Activated CD8-positive, alpha-beta T cell treated with anti-CD3 and anti-CD28 coated beads for 36 hours (primary cell): Measurements from ENCODE around the gene GTF2H4. TPM values are rescaled to one million over a fixed set of nuclear protein-coding genes. Genes with fewer than 3 reads are reported as not detected.
A peak's percentile ranks its signal among the peaks of the same experiment; 100 is the strongest.

ENCODE experiments used
- ATAC-seq: fragments of 200-7000 bp; cut with Tn5 transposase; one replicate; pipeline ENCODE4 v1.10.0; 2021; ENCODE audit warnings: mild to moderate bottlenecking, moderate library complexity
- CTCF ChIA-PET: fragments of 350-600 bp; sonication (Branson Sonifier 250); formaldehyde crosslinking; loops from one replicate; lab custom pipeline; 2021; ENCODE audit warnings: antibody characterized with exemption; lab: Charles Lee
- POLR2A ChIA-PET: fragments of 350-600 bp; sonication (Branson Sonifier 250); formaldehyde crosslinking; loops from one replicate; lab custom pipeline; 2021; ENCODE audit warnings: antibody characterized with exemption; lab: Charles Lee
- DNase-seq: peaks from one replicate; pipeline ENCODE4 v3.0.0-alpha.2; 2020
- H3K27ac Mint-ChIP-seq: one replicate; pipeline ENCODE4 v1.8.0; 2021; ENCODE audit warnings: mild to moderate bottlenecking, mixed read lengths
- H3K27me3 Mint-ChIP-seq: one replicate; pipeline ENCODE4 v1.8.0; 2021; ENCODE audit warnings: mixed read lengths
- H3K36me3 Mint-ChIP-seq: one replicate; pipeline ENCODE4 v1.8.0; 2021; ENCODE audit warnings: low read depth, mixed read lengths
- H3K4me1 Mint-ChIP-seq: one replicate; pipeline ENCODE4 v1.8.0; 2021; ENCODE audit warnings: low read depth, mixed read lengths
- H3K4me3 Mint-ChIP-seq: one replicate; pipeline ENCODE4 v1.8.0; 2021; ENCODE audit warnings: mild to moderate bottlenecking, moderate library complexity, mixed read lengths
- H3K9me3 Mint-ChIP-seq: one replicate; pipeline ENCODE4 v1.8.0; 2021; ENCODE audit warnings: mixed read lengths
- intact Hi-C: fragments of 100-400 bp; cut with micrococcal nuclease; formaldehyde crosslinking; loops from one replicate; pipeline ENCODE4 v1.10.0; 2022
- total RNA-seq, 2 experiments: library from RNA; stranded (reverse); gene quantifications; one replicate each; pipeline ENCODE4 v1.2.3, GENCODE V29; 2021
- TF ChIP-seq, protein P1 (sequence below): fragments of 200-600 bp; IDR thresholded peaks from one replicate; pipeline ENCODE4 v1.8.0; 2022; ENCODE audit warnings: antibody characterized with exemption, mild to moderate bottlenecking

The GTF2H4 gene
- total RNA-seq, 2 experiments from 2014 or later, result 37.1 to 41.9 TPM

DNA sequence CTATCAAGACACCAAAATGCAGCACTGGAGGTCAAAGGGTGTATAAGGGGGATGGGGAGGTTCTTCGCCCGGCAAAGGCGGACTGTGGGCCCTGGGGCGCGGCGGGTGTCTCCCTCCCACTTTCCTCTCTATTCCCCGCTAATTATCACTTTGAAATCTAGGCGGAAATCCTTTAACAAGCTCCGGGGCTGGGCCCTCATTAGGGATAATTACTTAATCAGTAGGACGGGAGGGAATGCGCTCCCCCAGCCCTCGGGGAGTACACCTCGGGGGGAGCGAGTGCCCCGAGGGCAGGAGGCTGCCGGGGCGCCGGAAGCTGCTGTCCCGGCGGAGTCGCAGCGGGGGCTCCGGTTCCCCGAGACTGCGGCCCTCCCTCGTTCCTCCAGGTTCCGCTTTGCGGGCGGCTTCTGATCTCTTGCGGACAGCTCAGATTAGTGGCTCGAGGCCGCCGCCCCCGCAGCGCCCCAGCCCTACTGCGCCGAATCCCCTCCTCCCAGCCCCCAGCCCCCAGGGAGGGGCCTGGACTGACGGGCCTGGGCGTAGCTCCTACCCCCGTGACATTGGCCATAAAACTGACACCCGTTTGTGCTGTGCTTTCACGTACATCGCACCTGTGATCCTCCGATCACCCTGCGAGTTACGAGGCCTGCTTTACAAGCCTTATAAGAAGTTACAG lies 47.5 kb downstream of the GTF2H4 start:
- POLR2A ChIA-PET, result interaction anchor here (0.5 to 1.9 kb wide), 13 partner anchors 10 to 1912 kb away, joined by 3 to 14 read pairs (median 4); partner anchors contain the start of genes GTF2H4 and VARS2
- H3K4me3 Mint-ChIP-seq, result peak overlapping the region; percentile 76
- peaks cover 22% of the 10 kb centered on the region for H3K4me1 Mint-ChIP-seq
- peak overlapping the region; percentile 58 for H3K27ac Mint-ChIP-seq
- DNase-seq (peak; percentile 88), ATAC-seq (peak; percentile 90)
- intact Hi-C loops, result no loop called here
- H3K27me3 Mint-ChIP-seq, result peaks cover 33% of the 10 kb centered on the region
- TF ChIP-seq, protein P1, sequence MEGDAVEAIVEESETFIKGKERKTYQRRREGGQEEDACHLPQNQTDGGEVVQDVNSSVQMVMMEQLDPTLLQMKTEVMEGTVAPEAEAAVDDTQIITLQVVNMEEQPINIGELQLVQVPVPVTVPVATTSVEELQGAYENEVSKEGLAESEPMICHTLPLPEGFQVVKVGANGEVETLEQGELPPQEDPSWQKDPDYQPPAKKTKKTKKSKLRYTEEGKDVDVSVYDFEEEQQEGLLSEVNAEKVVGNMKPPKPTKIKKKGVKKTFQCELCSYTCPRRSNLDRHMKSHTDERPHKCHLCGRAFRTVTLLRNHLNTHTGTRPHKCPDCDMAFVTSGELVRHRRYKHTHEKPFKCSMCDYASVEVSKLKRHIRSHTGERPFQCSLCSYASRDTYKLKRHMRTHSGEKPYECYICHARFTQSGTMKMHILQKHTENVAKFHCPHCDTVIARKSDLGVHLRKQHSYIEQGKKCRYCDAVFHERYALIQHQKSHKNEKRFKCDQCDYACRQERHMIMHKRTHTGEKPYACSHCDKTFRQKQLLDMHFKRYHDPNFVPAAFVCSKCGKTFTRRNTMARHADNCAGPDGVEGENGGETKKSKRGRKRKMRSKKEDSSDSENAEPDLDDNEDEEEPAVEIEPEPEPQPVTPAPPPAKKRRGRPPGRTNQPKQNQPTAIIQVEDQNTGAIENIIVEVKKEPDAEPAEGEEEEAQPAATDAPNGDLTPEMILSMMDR, result no peak
- H3K36me3 Mint-ChIP-seq, result no peaks in the 10 kb centered on the region
- no peaks in the 10 kb centered on the region for H3K9me3 Mint-ChIP-seq
- CTCF ChIA-PET, result interaction anchor here (0.7 to 2.1 kb wide), 9 partner anchors 24 to 132 kb away, joined by 3 to 14 read pairs (median 3); partner anchors contain the start of gene VARS2

DNA sequence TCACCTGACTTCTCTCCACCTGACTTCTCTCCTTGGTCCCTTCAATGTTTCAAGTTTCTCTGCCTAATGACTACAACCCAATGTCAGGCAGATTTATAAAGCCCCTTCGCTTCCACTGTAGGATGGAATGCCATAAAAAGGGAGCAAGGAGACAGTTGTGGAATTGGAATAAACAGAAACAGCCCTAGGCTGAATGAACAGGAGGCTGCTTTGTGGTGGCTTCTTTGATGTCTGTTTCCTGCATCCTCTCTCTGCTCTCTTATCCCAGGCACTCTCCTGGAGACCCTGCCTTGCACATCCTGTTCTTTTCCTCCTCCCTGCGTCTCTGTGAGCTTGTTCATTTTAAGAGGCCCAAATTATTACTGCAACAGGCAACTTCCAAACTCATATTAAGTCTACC lies 49.7 kb downstream of the GTF2H4 start:
- CTCF ChIA-PET, result no interaction called here
- DNase-seq (no peak), ATAC-seq (no peak)
- no peaks in the 10 kb centered on the region for H3K9me3 Mint-ChIP-seq
- H3K27me3 Mint-ChIP-seq, result peaks cover 23% of the 10 kb centered on the region
- TF ChIP-seq, protein P1, result no peak
- H3K36me3 Mint-ChIP-seq, result no peaks in the 10 kb centered on the region
- H3K4me1 Mint-ChIP-seq, result peaks cover 12% of the 10 kb centered on the region
- H3K27ac Mint-ChIP-seq, result no peak overlapping the region
- no peak overlapping the region for H3K4me3 Mint-ChIP-seq
- POLR2A ChIA-PET, result no interaction called here
- intact Hi-C loops, result no loop called here

DNA sequence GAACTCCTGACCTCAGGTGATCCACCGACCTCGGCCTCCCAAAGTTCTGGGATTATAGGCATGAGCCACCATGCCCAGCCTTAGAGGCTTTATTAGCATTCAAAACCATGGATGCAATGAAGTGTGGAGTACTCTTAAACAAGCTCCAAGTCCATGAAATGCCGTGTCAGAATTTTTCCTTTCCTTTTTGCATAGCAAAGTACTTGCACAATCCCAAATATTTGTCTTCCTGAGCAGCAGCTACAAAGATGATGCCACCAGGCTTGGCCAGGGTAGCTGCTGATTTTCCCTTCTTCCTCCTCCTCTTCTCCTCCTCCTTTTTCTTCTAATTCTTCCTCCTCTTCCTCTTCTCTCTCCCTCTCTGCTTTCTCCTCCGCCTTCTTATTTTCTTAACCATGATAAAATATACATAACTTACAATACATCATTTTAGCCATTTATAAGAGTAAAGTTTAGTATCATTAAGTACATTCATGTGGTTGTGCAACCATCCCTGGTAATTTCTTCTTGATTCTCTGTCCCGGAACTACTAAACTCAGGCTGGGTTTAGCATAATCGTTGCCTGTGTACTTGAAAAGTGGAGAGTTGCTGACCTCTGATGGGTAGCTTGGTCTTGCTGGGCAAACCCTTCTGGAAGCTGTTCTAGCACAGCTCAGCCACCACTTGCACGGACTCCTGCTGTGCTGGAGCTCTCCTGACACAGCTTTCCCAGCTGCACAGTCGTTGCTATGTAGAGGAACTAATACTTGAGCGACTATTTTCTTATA lies 53.1 kb downstream of the GTF2H4 start:
- DNase-seq, result no peak
- TF ChIP-seq, protein P1, result no peak
- Mint-ChIP-seq H3K9me3 (no peaks in the 10 kb centered on the region), H3K36me3 (no peaks in the 10 kb centered on the region), H3K27ac (no peak overlapping the region), H3K4me3 (no peak overlapping the region), H3K27me3 (peaks cover 28% of the 10 kb centered on the region), H3K4me1 (peaks cover 9% of the 10 kb centered on the region)
- POLR2A ChIA-PET, result interaction anchor here (0.7 kb wide), 1 partner anchor 15 kb away, joined by 3 read pairs; no protein-coding TSS in a partner anchor
- ATAC-seq, result no peak
- intact Hi-C loops, result no loop called here
- CTCF ChIA-PET, result interaction anchor here (0.7 kb wide), 1 partner anchor 16 kb away, joined by 3 read pairs; no protein-coding TSS in a partner anchor

DNA sequence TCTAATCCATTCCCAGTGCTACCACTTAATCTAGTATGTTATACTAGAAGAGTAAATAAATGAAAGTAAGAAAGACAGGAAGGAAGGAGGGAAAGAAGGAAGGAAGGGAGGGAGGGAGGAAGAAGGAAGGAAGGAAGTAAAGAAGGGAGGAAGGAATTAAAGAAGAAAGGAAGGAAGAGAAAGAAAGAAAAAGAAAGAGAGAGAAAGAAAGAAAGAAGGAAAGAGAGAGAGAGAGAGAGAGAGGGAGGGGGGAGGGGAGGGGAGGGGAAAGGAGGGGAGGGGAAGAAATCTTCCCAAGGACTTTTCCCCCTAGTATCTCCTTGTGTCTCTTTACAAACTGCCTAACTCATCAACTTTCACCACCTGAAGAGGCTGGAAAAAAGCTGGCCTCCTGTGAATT lies 54.7 kb downstream of the GTF2H4 start:
- Mint-ChIP-seq H3K27ac (no peak overlapping the region), H3K27me3 (peaks cover 27% of the 10 kb centered on the region), H3K9me3 (no peaks in the 10 kb centered on the region), H3K4me3 (no peak overlapping the region), H3K4me1 (peaks cover 9% of the 10 kb centered on the region), H3K36me3 (no peaks in the 10 kb centered on the region)
- ChIA-PET CTCF (no interaction called here), POLR2A (no interaction called here)
- ATAC-seq (no peak), DNase-seq (no peak)
- TF ChIP-seq, protein P1, result no peak
- intact Hi-C loops, result no loop called here

GRCh38 chr6:30963641-30964040 lies 55.6 kb downstream of the GTF2H4 start:
- Mint-ChIP-seq H3K4me1 (peaks cover 9% of the 10 kb centered on the region), H3K9me3 (no peaks in the 10 kb centered on the region), H3K4me3 (no peak overlapping the region), H3K27ac (no peak overlapping the region), H3K36me3 (no peaks in the 10 kb centered on the region), H3K27me3 (peaks cover 21% of the 10 kb centered on the region)
- ChIA-PET POLR2A (no interaction called here), CTCF (no interaction called here)
- DNase-seq, result no peak
- no peak for ATAC-seq
- intact Hi-C loops, result no loop called here
- TF ChIP-seq, protein P1, result no peak
